Muscle of leg (tissue), 11 donors: ENCODE data around the gene NUMB. TPM values are rescaled to one million over a fixed set of nuclear protein-coding genes. Genes with fewer than 3 reads are reported as not detected.
A peak's percentile ranks its signal among the peaks of the same experiment; 100 is the strongest.
"Not testable (repeated sequence)": the region's sequence is repeated elsewhere in the genome, so short reads cannot be mapped to it uniquely, and the experiment has no call there.

Experiments
- DNase-seq: peaks from one replicate; pipeline ENCODE4 v3.0.0; 2013
- H3K27ac ChIP-seq: one replicate; pipeline ENCODE4 v1.5.1; 2013; ENCODE audit warnings: mild to moderate bottlenecking, low read length, control low read depth
- H3K27me3 ChIP-seq: one replicate; pipeline ENCODE4 v1.6.1; 2013; ENCODE audit warnings: low read length; ENCODE audit not compliant: control insufficient read depth, insufficient read depth
- H3K36me3 ChIP-seq: one replicate; pipeline ENCODE4 v1.6.1; 2013; ENCODE audit warnings: low read length; ENCODE audit not compliant: control insufficient read depth, insufficient read depth
- H3K4me1 ChIP-seq: one replicate; pipeline ENCODE4 v1.6.1; 2013; ENCODE audit warnings: low read length; ENCODE audit not compliant: control insufficient read depth, insufficient read depth
- H3K4me3 ChIP-seq: one replicate; pipeline ENCODE4 v1.5.1; 2013; ENCODE audit warnings: low read length, control low read depth
- H3K9me3 ChIP-seq: replicated peaks from 2 replicates; pipeline ENCODE4 v1.6.1; 2013; ENCODE audit warnings: low read depth, low read length; ENCODE audit not compliant: control insufficient read depth
- WGBS: methylation state at CpG from one replicate; pipeline ENCODE4 v1.1.5; 2013; ENCODE audit warnings: missing lambda C conversion rate; ENCODE audit not compliant: insufficient coverage; 5-methylcytosine and 5-hydroxymethylcytosine counted together
- polyA plus RNA-seq, 8 donors: library from polyadenylated mRNA; unstranded; fragments of 120-200 nt; gene quantifications; one replicate each; pipeline versions ENCODE4 v1.2.1 to v1.2.3, GENCODE V29; 2013; ENCODE audit warnings: inconsistent platforms in 1 of 8, low replicate concordance in 1 of 8; ENCODE audit not compliant: insufficient read length in 8 of 8, insufficient read depth in 1 of 8
- total RNA-seq: library from RNA; stranded (reverse); fragments of 120-200 nt; gene quantifications from one replicate; pipeline ENCODE4 v1.2.4, GENCODE V29; 2013

Gene NUMB
- total and polyA plus RNA-seq, 9 donors, result 15.1 to 38.7 (median 29.8) TPM

GRCh38 chr14:73392329-73393257 is 65.8 kb downstream of the NUMB start:
- no peak overlapping the region for H3K27ac ChIP-seq
- 100% methylated on average over 1 of the region's 4 CpGs for WGBS

DNA sequence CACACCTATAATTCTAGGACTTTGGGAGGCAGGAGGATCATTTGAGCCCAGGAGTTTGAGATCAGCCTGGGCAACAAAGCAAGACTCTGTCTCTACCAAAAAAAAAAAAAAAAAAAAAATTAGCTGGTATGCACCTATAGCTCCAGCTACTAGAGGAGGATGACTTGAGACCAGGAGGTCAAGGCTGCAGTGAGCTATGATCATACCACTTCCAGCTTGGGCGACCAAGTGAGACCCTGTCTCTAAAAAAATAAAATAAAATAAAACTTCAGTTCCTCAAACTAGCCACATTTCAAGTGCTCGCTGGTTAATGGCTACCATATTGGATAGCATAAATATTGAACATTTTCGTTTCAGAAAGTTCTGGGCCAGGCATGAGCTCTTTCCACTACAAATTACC is 70.5 kb downstream of the NUMB start:
- H3K27me3 ChIP-seq, H3K4me1 ChIP-seq, H3K9me3 ChIP-seq, DNase-seq, H3K36me3 ChIP-seq, H3K27ac ChIP-seq, H3K4me3 ChIP-seq: not testable (repeated sequence)
- WGBS, result no CpG with 5 or more reads among the region's 3 CpGs

More at GRCh38 chr14:73392329-73393257, 65.8 kb downstream of the NUMB start:
- no peaks in the 10 kb centered on the region for H3K36me3 ChIP-seq
- no peak overlapping the region for H3K4me3 ChIP-seq
- DNase-seq, result no peak
- no peaks in the 10 kb centered on the region for H3K27me3 ChIP-seq
- H3K9me3 ChIP-seq, result no peaks in the 10 kb centered on the region
- peaks cover 3% of the 10 kb centered on the region for H3K4me1 ChIP-seq

- WGBS, result no CpG with 5 or more reads among the region's 3 CpGs
- Histone ChIP-seq H3K27ac (no peak overlapping the region), H3K4me1 (no peaks in the 10 kb centered on the region), H3K4me3 (no peak overlapping the region), H3K27me3 (no peaks in the 10 kb centered on the region), H3K36me3 (no peaks in the 10 kb centered on the region), H3K9me3 (peaks cover 8% of the 10 kb centered on the region)
- DNase-seq, result no peak
Measured at GRCh38 chr14:73386342-73386741, 72.0 kb downstream of the NUMB start.

DNA sequence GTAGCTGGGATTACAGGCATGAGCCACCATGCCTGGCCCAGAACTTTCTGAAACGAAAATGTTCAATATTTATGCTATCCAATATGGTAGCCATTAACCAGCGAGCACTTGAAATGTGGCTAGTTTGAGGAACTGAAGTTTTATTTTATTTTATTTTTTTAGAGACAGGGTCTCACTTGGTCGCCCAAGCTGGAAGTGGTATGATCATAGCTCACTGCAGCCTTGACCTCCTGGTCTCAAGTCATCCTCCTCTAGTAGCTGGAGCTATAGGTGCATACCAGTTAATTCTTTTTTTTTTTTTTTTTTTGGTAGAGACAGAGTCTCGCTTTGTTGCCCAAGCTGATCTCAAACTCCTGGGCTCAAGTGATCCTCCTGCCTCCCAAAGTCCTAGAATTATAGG is 73.3 kb downstream of the NUMB start:
- H3K4me3 ChIP-seq, DNase-seq, H3K27ac ChIP-seq, H3K36me3 ChIP-seq, H3K9me3 ChIP-seq, H3K4me1 ChIP-seq, H3K27me3 ChIP-seq: not testable (repeated sequence)
- no CpG with 5 or more reads among the region's 4 CpGs for WGBS

- Histone ChIP-seq H3K4me3 (no peak overlapping the region), H3K36me3 (no peaks in the 10 kb centered on the region), H3K27me3 (no peaks in the 10 kb centered on the region), H3K27ac (no peak overlapping the region), H3K4me1 (no peaks in the 10 kb centered on the region), H3K9me3 (peaks cover 8% of the 10 kb centered on the region)
- WGBS, result no CpG with 5 or more reads among the region's 4 CpGs
- no peak for DNase-seq
Measured at GRCh38 chr14:73383356-73383755, 75.0 kb downstream of the NUMB start.

DNA sequence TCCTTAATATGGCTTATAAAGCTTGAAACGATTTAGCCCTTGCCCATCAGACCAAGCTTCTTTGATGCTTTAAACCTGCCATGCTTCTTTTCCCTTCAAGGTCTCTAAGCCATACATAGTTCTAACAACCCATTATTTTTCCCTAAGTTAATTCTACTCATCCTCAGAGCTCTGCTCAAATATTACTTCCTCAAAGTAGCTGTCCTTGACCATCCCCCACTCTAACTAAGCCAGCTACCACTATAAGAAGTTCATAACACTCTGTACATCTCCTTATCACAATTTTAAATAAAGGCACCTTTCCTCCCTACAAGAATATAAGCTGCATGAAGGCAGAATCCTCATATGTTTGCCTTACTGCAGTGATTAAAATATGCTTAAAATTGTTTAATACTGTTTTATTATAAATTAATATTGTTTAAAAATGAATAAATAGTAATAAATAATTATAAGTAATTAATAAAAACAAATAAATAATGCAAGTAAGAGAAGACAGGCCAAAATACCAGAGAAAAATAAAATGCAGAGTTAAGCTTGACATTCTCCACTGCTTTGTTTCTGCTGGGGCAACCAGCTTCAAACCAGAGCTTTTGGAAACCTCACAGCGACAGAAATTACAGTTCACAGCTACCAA is 76.8 kb downstream of the NUMB start:
- WGBS, result 100% methylated on average over 2 of the region's 2 CpGs
- Histone ChIP-seq H3K27me3 (no peaks in the 10 kb centered on the region), H3K9me3 (peaks cover 8% of the 10 kb centered on the region), H3K27ac (no peak overlapping the region), H3K4me1 (no peaks in the 10 kb centered on the region), H3K36me3 (no peaks in the 10 kb centered on the region), H3K4me3 (no peak overlapping the region)
- DNase-seq, result peak; percentile 11

- no peaks in the 10 kb centered on the region for H3K4me1 ChIP-seq
- no peak overlapping the region for H3K27ac ChIP-seq
- no peaks in the 10 kb centered on the region for H3K27me3 ChIP-seq
- H3K9me3 ChIP-seq, result no peaks in the 10 kb centered on the region
- H3K4me3 ChIP-seq, result no peak overlapping the region
- DNase-seq, result no peak
- no peaks in the 10 kb centered on the region for H3K36me3 ChIP-seq
Measured at GRCh38 chr14:73376585-73376984, 81.8 kb downstream of the NUMB start.

DNA sequence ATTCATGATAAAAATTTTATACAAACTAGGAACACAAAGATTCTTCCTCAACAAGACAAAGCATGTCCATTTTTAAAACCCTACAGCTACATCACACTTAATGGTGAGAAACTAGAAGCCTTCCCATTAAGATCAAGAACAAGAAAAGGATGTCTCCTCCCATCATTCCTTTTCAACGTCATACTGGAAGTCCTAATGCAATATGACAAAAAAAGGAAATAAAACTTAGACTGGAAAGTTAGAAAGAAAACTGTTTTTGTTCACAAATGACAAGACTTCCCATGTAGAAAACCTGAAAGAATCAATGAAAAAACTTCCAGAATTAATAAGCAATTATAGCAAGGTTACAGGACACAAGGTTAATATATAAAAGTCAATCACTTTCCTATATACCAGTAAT is 82.5 kb downstream of the NUMB start:
- Histone ChIP-seq H3K4me1 (no peaks in the 10 kb centered on the region), H3K27me3 (no peaks in the 10 kb centered on the region), H3K36me3 (no peaks in the 10 kb centered on the region), H3K27ac (no peak overlapping the region), H3K4me3 (no peak overlapping the region), H3K9me3 (no peaks in the 10 kb centered on the region)
- WGBS, result no CpG with 5 or more reads among the region's 1 CpG
- no peak for DNase-seq

DNA sequence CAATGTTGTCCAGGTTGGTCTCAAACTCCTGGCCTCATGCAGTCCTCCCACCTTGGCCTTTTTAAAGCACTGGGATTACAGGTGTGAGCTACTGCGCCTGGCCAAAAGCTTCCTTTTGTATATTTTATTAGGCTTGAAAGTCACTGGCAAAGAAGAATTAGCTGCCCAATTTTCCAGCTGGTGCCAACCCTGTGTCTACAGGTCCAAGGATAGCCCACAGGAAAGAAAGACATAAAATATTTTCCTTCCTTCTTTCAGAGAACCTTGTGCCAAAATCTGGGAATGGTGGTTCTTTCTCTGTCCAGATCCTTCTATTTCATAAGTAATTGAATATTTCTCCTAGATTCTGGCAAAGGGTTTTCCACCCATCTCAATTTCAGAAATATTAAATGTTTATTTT is 84.1 kb downstream of the NUMB start:
- H3K27me3 ChIP-seq, result no peaks in the 10 kb centered on the region
- H3K27ac ChIP-seq, result no peak overlapping the region
- DNase-seq, result no peak
- no peak overlapping the region for H3K4me3 ChIP-seq
- no peaks in the 10 kb centered on the region for H3K9me3 ChIP-seq
- H3K36me3 ChIP-seq, result no peaks in the 10 kb centered on the region
- WGBS, result no CpG with 5 or more reads among the region's 1 CpG
- no peaks in the 10 kb centered on the region for H3K4me1 ChIP-seq

GRCh38 chr14:73372529-73372928 is 85.8 kb downstream of the NUMB start:
- H3K27ac ChIP-seq, result no peak overlapping the region
- no peaks in the 10 kb centered on the region for H3K4me1 ChIP-seq
- no peak for DNase-seq
- no peak overlapping the region for H3K4me3 ChIP-seq
- no peaks in the 10 kb centered on the region for H3K36me3 ChIP-seq
- H3K9me3 ChIP-seq, result no peaks in the 10 kb centered on the region
- no peaks in the 10 kb centered on the region for H3K27me3 ChIP-seq
